ENCODE measurements around the gene CERS3.

DNA sequence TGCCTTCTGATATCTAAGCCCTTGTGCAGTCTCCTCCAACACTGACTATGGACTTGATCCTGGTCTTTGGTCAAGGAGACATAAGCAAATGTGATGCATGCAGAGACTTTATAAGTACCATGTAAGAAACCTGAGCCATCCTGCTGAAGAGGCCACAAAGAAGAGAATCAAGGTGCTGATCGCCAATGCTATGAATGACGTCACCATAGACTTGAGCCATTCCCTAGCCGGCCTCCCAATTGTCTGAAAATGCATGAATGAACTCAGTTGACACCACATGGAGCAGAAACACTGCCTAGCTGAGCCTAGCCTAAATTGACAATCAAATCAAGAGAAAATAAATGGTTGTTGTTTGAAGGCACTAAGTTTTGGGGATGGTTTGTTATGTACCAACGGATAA, 51.9 kb downstream of the CERS3 start:
- TF ChIP-seq, protein P1, sequence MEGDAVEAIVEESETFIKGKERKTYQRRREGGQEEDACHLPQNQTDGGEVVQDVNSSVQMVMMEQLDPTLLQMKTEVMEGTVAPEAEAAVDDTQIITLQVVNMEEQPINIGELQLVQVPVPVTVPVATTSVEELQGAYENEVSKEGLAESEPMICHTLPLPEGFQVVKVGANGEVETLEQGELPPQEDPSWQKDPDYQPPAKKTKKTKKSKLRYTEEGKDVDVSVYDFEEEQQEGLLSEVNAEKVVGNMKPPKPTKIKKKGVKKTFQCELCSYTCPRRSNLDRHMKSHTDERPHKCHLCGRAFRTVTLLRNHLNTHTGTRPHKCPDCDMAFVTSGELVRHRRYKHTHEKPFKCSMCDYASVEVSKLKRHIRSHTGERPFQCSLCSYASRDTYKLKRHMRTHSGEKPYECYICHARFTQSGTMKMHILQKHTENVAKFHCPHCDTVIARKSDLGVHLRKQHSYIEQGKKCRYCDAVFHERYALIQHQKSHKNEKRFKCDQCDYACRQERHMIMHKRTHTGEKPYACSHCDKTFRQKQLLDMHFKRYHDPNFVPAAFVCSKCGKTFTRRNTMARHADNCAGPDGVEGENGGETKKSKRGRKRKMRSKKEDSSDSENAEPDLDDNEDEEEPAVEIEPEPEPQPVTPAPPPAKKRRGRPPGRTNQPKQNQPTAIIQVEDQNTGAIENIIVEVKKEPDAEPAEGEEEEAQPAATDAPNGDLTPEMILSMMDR (conservative IDR thresholded peaks at IDR 0.05 in 1 of 2, IDR thresholded peaks at IDR 0.05 in 1 of 2; ENCODE audit: extremely low read depth in 1 of 2, insufficient read depth in 1 of 2, low read depth in 1 of 2, low read length in 2 of 2) = no peak
- TF ChIP-seq EZH2 (IDR thresholded peaks at IDR 0.05; ENCODE audit: borderline replicate concordance, low read length) = no peak
